Measurements from ENCODE around the gene UBE2H. TPM values are rescaled to one million over a fixed set of nuclear protein-coding genes. Genes with fewer than 3 reads are reported as not detected.

Gene UBE2H
- total RNA-seq, 6 donors from 2014 or later, result 60.5 to 138 (median 65.4) TPM

DNA sequence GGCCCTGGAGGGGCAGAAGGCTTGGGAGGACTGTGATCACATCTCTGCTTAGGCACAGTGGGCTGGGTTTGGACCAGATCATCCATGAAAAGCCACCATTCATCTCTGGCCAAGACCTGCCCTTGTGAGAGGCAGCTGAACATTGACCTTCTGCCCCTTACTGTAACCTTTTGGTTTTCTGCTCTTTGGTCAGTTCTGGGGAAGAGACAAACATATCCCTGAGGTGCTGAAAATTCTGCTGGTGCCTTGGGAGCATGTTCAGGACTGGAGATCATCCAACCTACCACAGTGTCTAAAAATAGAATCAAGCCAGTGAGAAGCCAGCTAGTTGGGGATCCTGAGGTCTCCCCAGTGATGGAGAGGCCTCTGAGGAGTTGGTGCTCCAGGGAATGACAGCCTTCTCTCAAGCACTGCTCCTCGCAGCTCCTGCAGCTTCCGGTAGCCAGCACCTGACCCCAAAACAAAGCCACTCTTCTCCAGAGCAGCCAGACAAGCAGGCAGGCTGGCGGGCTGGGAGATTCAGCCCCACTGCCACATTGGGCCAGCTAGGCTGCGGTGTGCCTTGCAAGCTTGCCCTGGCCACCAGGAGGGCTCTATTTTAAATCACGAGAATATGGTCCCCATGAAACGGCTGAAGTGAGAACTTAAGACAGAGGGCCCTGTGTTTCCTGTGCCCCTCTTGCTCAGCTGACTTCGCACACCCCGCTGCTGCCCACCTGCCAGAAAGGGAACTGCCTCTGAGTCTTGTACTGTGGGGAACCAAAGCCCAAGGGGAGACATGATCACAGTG is 37.8 kb upstream of the UBE2H start:
- H3K36me3 ChIP-seq, result no peaks in the 10 kb centered on the region
- no peaks in the 10 kb centered on the region for H3K9me3 ChIP-seq
- H3K27ac ChIP-seq, result no peak overlapping the region
- no peak for TF ChIP-seq POLR2A (IDR thresholded peaks at IDR 0.05)
- TF ChIP-seq, protein P1, sequence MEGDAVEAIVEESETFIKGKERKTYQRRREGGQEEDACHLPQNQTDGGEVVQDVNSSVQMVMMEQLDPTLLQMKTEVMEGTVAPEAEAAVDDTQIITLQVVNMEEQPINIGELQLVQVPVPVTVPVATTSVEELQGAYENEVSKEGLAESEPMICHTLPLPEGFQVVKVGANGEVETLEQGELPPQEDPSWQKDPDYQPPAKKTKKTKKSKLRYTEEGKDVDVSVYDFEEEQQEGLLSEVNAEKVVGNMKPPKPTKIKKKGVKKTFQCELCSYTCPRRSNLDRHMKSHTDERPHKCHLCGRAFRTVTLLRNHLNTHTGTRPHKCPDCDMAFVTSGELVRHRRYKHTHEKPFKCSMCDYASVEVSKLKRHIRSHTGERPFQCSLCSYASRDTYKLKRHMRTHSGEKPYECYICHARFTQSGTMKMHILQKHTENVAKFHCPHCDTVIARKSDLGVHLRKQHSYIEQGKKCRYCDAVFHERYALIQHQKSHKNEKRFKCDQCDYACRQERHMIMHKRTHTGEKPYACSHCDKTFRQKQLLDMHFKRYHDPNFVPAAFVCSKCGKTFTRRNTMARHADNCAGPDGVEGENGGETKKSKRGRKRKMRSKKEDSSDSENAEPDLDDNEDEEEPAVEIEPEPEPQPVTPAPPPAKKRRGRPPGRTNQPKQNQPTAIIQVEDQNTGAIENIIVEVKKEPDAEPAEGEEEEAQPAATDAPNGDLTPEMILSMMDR (IDR thresholded peaks at IDR 0.05), result no peak
- no peak for TF ChIP-seq POLR2AphosphoS5 (IDR thresholded peaks at IDR 0.05)
- no peak for TF ChIP-seq EP300 (IDR thresholded peaks at IDR 0.05)
- no peaks in the 10 kb centered on the region for H3K4me1 ChIP-seq
- WGBS, 2 donors, result 80 to 83% methylated on average over 3 to 7 of the region's 8 CpGs
- no peak overlapping the region for H3K4me3 ChIP-seq
- H3K27me3 ChIP-seq, result no peaks in the 10 kb centered on the region
- ATAC-seq (ENCODE audit: low FRiP score in 2 of 2), result peak in 1 of 2 donors; percentile 55
- no peak for DNase-seq

DNA sequence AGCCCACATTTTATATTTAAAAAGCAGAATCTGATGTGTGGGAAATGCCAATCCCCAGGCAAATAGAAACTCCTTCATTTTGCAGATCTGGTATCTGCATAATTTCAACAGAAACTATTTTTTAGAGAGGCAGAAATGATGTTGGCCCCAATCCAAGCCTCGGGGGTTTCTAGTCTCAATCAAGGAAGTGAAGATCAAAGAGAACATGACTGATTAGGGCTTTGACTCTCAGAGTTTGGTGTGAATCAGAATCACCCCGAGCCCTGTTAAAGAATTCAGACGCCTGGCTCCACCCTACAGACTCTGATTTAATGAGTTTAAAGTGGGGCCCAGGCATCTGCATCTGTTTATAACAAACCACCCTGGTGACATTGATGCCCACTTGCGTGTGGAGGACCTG is 36.7 kb upstream of the UBE2H start:
- no peaks in the 10 kb centered on the region for H3K4me1 ChIP-seq
- TF ChIP-seq EP300 (IDR thresholded peaks at IDR 0.05), result no peak
- TF ChIP-seq, protein P1 (IDR thresholded peaks at IDR 0.05), result no peak
- TF ChIP-seq POLR2A (IDR thresholded peaks at IDR 0.05), result no peak
- no peak overlapping the region for H3K27ac ChIP-seq
- H3K36me3 ChIP-seq, result no peaks in the 10 kb centered on the region
- ATAC-seq (ENCODE audit: low FRiP score in 2 of 2) (no peak), DNase-seq (no peak)
- H3K27me3 ChIP-seq, result no peaks in the 10 kb centered on the region
- H3K9me3 ChIP-seq, result no peaks in the 10 kb centered on the region
- no peak overlapping the region for H3K4me3 ChIP-seq
- 25 to 47% methylated on average over 4 of the region's 4 CpGs for WGBS, 2 donors

DNA sequence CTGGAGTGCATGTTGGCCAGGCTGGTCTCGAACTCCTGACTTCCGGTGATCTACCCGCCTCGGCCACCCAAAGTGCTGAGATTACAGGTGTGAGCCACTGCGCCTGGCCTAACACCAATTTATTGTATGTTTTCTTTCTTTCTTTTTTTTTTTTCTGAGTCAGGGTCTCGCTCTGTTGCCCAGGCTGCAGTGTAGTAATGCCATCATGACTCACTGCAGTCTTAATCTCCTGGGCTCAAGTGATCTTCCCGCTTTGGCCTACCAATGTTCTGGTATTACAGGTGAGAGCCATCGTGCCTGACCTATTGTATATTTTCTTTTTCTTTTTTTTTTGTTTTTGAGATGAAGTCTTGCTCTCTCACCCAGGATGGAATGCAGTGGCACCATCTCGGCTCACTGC is 33.8 kb upstream of the UBE2H start:
- Histone ChIP-seq H3K27ac (no peak overlapping the region), H3K27me3 (no peaks in the 10 kb centered on the region), H3K36me3 (no peaks in the 10 kb centered on the region), H3K4me3 (no peak overlapping the region), H3K4me1 (no peaks in the 10 kb centered on the region), H3K9me3 (no peaks in the 10 kb centered on the region)
- ATAC-seq (ENCODE audit: low FRiP score in 2 of 2), result no peak
- DNase-seq, result no peak
- 92 to 96% methylated on average over 9 of the region's 9 CpGs for WGBS, 2 donors
- TF ChIP-seq EP300 (IDR thresholded peaks at IDR 0.05), result no peak
- TF ChIP-seq POLR2A (IDR thresholded peaks at IDR 0.05), result no peak
- no peak for TF ChIP-seq POLR2AphosphoS5 (IDR thresholded peaks at IDR 0.05)
- TF ChIP-seq, protein P1 (IDR thresholded peaks at IDR 0.05), result no peak

DNA sequence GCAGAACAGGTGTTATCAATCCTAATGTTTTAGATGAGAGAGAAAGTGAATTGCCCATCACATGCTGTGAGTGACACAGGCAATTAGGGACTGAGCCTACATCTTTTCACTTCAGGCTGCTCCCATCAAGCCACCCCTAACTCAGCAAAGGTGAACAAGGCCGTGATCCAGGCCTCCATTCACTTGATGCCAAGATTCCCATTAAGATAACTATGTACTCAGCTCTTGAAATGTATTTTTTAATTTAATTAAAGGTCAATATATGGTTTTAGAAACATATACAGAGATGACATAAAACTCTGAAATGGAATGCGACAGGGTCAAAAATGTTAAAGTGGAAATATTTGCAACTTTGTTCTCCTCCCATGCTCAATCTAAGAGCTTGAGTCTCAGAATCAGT is 27.9 kb upstream of the UBE2H start:
- Histone ChIP-seq H3K4me1 (no peaks in the 10 kb centered on the region), H3K27me3 (no peaks in the 10 kb centered on the region), H3K4me3 (no peak overlapping the region), H3K9me3 (no peaks in the 10 kb centered on the region), H3K27ac (no peak overlapping the region), H3K36me3 (no peaks in the 10 kb centered on the region)
- no peak for ATAC-seq (ENCODE audit: low FRiP score in 2 of 2)
- 87 to 97% methylated on average over 2 of the region's 2 CpGs for whole genome bisulfite sequencing, 2 donors
- TF ChIP-seq POLR2A (IDR thresholded peaks at IDR 0.05), result no peak
- TF ChIP-seq, protein P1 (IDR thresholded peaks at IDR 0.05), result no peak
- no peak for TF ChIP-seq EP300 (IDR thresholded peaks at IDR 0.05)
- no peak for TF ChIP-seq POLR2AphosphoS5 (IDR thresholded peaks at IDR 0.05)
- DNase-seq, result no peak

DNA sequence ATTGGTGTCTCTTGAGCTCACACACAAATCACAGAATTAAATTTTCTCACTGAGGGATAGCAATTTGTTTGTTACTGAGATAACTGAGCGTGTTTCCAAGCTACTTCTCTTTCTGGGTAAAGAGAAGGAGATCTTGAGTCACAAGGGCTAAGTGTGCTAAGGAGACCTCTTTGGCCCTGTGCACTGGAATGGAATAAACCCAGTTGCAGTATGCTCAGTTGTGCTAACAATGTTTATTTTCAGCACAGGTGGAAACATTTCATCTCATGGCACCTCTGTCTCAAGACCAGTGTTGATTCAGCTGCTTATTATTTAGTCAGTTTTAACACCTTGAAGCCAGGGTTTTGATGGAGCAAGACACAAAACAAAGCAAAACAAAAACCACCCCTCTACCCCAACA is 22.5 kb upstream of the UBE2H start:
- Histone ChIP-seq H3K4me3 (no peak overlapping the region), H3K36me3 (no peaks in the 10 kb centered on the region), H3K4me1 (no peaks in the 10 kb centered on the region), H3K9me3 (no peaks in the 10 kb centered on the region), H3K27ac (peak overlapping the region in 2 of 4 donors; percentile 30), H3K27me3 (no peaks in the 10 kb centered on the region)
- peak in 1 of 2 donors; percentile 38 for ATAC-seq (ENCODE audit: low FRiP score in 2 of 2)
- TF ChIP-seq POLR2A (IDR thresholded peaks at IDR 0.05) (no peak), EP300 (IDR thresholded peaks at IDR 0.05) (peak in 1 of 4 donors; percentile 31), POLR2AphosphoS5 (IDR thresholded peaks at IDR 0.05) (peak in 1 of 2 donors; percentile 8)
- TF ChIP-seq, protein P1 (IDR thresholded peaks at IDR 0.05), result no peak
- WGBS, 2 donors, result 42 to 61% methylated on average over 1 of the region's 1 CpG
- peak in 1 of 2 donors; percentile 38 for DNase-seq

Data from upper lobe of left lung (tissue), 6 donors.